SHP77 treated with DMSO at 0.1 percent for 48 hours (cell line): ENCODE data around the gene GCN1.

ENCODE experiments used
- DNase-seq: peaks from one replicate; lab custom pipeline; 2025; lab: John Stamatoyannopoulos, UW

Gene GCN1

DNA sequence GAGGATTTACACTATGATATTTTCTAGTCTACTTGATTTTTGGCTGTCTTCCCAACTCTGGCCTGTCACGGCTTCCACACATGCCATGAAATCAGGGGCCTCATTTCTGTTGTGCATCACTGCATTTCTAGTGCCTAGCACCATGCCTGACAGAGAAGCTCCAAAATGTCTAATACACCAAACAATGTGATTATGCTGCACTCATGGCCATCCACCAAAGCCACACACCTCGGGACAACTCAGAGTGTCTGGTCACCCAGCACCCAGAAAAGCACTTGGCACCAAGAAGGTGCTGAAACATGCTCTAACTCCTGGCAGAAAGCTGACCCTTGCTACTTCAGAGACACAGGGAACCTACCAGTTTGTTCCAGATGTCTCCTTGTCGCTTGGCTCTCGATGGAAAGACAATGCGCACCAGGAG lies 11.3 kb downstream of the GCN1 start:
- DNase-seq: no peak

DNA sequence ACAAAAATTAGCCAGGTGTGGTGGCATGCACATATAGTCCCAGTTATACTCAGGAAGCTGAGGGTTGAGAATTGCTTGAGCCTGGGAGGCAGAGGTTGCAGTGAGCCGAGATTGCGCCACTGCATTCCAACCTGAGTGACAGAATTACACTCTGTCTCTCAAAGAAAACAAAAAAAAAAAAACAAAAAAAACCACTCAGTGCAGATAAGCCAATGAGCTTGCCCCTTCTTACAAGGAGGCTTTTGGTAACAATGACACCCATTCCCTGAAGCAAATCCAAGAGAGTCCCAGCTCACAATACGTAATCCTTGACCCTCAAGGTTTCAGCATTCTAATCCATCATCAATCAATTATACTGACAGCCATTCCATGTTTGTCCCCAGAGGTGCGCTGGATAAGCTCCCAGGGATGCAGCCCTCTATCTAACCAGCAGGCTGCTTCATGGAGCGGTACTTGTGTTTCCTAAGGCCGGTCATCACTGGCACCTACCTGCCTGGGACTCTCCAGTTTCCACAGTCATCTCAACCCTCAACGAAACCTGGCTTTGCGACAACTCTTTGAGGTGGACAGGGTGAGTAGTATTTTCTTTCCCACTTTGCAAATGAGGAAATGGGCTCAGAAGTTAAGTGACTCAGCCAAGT lies 12.4 kb downstream of the GCN1 start:
- DNase-seq: no peak

- no peak for DNase-seq
These were observed 13.5 kb downstream of the GCN1 start for GRCh38 chr12:120180975-120181374.

DNA sequence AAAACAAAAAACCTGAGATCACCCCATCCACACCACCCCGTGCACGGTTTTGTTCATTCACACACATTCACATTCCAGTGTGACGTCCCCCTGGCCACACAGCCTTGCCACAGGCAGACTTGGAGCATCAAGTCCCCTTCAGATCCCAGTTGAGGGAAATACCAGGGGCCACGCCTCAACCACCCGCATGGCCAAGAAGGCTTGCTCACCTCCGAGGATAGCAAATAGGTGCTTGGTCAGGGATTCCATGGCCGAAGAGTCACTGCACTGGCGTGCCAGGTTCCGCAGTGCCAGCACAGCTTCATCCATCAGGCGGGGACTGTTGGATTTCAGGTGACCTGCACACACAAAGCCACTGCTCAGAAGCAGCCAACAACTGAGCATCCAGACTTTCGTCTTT lies 19.0 kb downstream of the GCN1 start:
- no peak for DNase-seq

DNA sequence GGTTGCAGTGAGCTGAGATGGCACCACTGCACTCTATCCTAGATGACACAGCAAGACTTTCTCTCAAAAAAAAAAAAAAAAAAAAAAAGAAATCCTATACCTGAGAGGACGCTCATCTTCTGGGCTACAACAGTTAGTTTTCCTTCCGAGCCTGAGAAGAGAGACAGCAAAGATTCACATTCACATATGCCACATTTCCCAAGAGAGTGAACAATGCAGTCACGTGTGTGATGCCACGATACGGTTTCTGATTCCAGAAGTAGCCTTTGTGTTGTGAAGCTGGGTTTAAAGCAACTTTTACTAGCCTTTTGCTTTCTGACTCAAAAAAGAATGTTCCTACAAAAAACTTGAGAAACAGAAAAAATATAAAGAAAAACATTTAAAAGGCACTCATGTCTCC lies 19.5 kb downstream of the GCN1 start:
- no peak for DNase-seq

DNA sequence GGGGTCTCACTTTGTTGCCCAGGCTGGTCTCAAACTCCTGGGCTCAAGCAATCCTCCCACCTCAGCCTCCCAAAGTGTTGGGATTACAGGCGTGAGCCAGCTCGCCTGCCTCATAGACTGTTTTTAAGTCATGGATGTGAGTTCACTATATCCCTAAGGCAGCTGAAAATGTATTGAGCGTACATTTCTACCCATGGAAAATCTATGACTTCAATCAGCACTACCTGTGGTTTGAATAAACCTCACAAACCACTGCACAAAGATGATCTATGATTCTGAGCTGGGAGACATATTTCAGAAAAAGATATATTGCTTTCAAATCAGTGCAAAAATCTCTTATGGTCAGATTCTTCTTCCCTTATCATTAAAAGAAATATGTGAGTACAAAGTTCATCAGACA lies 22.5 kb downstream of the GCN1 start:
- no peak for DNase-seq

DNA sequence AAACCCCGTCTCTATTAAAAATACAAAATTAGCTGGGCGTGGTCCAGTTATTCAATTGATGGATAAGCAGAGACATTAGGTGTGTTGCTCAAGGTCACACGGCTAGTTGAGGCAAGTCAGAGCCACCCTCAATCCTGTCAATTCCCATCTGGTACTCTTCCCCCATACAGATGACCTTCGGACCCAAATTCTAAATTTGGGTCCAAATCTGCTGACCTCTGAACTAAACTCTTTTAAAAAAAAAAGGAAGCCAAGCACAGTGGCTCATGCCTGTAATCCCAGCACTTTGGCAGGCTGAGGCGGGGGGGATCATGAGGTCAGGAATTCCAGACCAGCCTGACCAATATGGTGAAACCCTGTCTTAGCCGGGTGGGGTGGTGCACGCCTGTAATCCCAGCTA lies 23.9 kb downstream of the GCN1 start:
- DNase-seq: no peak

DNA sequence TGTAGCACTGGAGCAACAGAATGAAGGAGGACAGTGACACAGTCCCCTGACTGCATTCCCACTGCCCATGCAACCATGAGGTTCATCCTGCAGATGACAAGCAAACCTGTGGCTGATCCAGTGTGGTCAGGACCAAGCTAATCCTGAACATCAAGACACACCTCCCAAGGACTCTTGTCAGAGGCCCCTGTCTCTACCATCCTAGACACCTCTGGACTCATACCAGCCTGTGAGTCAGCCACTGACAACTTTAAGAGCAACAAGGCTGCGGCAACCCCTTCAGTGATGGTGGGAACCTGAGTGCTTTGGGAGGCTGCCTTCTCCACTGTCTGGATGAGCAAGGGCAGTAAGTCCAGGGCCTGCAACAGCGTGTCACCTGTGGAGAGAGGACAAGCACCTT lies 24.6 kb downstream of the GCN1 start:
- no peak for DNase-seq

- DNase-seq: no peak
These were observed 26.2 kb downstream of the GCN1 start for GRCh38 chr12:120168337-120168736.

GRCh38 chr12:120167529-120168095 lies 26.9 kb downstream of the GCN1 start:
- no peak for DNase-seq

- no peak for DNase-seq
These were observed 30.2 kb downstream of the GCN1 start for GRCh38 chr12:120164293-120164692.

GRCh38 chr12:120162763-120163162 lies 31.8 kb downstream of the GCN1 start:
- no peak for DNase-seq

DNA sequence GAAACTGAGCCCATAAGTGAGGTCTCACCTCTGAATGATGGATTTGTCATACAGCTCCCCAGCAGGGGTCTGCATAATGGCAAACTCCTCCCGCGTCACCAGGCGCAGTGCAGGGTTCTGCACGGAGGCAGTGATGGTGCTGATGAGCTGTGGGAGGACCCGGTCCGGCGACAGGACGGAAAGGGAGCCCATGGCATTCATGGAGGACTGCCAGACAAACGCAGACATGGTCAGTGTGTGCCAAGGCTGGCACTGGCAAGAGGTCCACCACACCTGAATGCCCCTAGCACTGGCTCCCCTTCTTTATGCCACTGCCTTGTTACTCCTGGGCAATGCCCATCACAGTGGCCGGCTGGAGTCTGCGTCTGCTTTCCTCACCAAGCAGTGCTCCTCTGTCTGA lies 32.7 kb downstream of the GCN1 start:
- no peak for DNase-seq

- DNase-seq: no peak
These were observed 34.8 kb downstream of the GCN1 start for GRCh38 chr12:120159509-120160237.

- no peak for DNase-seq
These were observed 36.2 kb downstream of the GCN1 start for GRCh38 chr12:120158351-120158750.

DNA sequence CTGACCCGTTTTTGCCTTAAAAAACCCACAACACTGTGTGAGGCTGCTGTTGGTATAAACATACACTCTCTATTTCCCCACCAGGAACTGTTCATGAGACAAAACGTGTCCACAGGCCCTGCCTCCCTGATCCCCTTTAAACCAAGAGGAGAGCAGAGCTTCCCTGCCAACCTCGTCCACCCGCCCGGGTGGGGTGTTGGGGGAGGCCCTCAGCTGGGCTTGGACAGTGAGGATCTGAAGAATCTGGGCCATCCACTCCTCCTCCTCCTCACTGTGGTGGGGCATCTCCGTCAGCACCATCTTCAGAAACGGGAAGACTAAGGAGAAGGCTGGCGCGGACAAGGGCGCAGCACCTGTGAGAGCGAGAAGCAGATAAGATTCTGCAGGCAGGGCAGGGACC lies 36.8 kb downstream of the GCN1 start:
- DNase-seq: no peak

GRCh38 chr12:120156315-120157259 lies 37.9 kb downstream of the GCN1 start:
- DNase-seq: no peak

DNA sequence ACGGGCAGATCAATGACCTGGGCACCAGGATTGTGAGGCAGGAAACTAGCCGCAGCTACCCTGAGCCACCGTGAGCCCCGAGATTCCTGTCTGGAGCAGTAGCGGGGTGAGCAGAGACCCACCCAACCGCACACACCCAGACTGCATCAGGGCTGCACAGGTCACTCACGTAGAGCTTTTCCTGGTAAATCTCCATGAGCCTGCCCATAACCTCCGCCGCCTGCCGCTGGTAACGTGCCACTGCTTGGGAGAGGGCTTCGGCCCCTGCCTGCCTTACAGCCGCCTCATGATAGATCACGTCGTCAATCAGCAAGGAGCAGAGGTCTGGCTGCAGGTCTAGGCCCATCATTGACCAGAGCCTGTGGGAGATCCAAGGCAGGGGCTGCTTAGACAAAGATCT lies 39.4 kb downstream of the GCN1 start:
- DNase-seq: no peak

GRCh38 chr12:120150919-120151525 lies 43.5 kb downstream of the GCN1 start:
- DNase-seq: no peak

- DNase-seq: no peak
These were observed 46.5 kb downstream of the GCN1 start for GRCh38 chr12:120148011-120148410.

DNA sequence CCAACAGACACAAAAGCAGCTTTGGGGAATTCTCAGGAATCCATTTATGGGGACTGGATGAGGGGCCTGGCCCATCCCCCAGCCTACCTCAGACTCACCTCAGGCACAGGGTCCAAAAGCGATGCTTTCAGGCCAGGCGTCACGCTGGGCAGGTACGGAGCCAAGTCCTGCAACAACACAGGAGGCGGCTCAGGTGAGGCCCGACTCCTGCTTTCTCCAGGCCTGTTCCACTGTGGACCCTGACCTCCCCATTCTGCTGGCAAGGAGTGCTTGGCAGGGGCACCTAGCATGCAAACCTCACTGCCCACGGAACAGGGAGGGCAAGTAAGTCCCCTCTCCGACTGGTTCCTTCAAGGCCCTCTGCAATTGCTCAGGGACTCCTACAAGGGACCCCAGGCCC lies 49.4 kb downstream of the GCN1 start:
- no peak for DNase-seq

GRCh38 chr12:120144215-120144614 lies 50.3 kb downstream of the GCN1 start:
- no peak for DNase-seq
